Tibial nerve (tissue), 4 donors: Measurements from ENCODE around the gene CCDC61.

Source experiments
- EP300 ChIP-seq, 2 donors: sonication (generic); formaldehyde crosslinking; IDR thresholded peaks; one replicate each; pipeline ENCODE4 v1.6.1; 2017; ENCODE audit warnings: antibody characterized with exemption in 2 of 2, mild to moderate bottlenecking in 1 of 2
- TF ChIP-seq, protein P1 (sequence below), 5 experiments: fragments of 200-600 bp in 3 of 5; fragments of 450-650 bp in 2 of 5; sonication (generic) in 3 of 5; IDR thresholded peaks; one replicate each; pipeline ENCODE4 v1.5.1; 2016 to 2019; ENCODE audit warnings: antibody characterized with exemption in 5 of 5, mild to moderate bottlenecking in 3 of 5, moderate library complexity in 2 of 5

DNA sequence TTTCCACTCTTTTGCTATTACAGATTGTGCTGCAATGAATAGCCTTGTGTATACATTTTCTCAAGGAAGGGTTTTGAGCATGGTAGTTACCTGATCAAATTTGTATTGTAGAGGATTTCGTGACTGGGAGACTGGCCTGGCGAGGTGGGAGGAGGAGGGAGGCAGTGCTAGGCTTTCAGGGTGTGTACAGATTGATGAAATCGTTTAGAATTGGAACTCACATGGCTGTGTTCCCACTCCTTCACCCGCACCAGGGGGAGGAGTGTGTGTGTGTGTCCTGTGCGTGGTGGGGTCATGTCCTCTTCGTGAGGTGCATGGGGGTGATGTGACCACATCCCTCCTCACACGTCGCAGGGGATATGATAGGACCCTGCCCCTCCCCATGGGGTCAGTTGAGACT, 19.3 kb downstream of the CCDC61 start:
- TF ChIP-seq, protein P1, sequence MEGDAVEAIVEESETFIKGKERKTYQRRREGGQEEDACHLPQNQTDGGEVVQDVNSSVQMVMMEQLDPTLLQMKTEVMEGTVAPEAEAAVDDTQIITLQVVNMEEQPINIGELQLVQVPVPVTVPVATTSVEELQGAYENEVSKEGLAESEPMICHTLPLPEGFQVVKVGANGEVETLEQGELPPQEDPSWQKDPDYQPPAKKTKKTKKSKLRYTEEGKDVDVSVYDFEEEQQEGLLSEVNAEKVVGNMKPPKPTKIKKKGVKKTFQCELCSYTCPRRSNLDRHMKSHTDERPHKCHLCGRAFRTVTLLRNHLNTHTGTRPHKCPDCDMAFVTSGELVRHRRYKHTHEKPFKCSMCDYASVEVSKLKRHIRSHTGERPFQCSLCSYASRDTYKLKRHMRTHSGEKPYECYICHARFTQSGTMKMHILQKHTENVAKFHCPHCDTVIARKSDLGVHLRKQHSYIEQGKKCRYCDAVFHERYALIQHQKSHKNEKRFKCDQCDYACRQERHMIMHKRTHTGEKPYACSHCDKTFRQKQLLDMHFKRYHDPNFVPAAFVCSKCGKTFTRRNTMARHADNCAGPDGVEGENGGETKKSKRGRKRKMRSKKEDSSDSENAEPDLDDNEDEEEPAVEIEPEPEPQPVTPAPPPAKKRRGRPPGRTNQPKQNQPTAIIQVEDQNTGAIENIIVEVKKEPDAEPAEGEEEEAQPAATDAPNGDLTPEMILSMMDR (IDR thresholded peaks at IDR 0.05), result no peak
- TF ChIP-seq EP300 (IDR thresholded peaks at IDR 0.05), result no peak
